Putamen (tissue), 1 donor: ENCODE measurements around the gene TREM2.

ENCODE experiments used
- DNase-seq: peaks from one replicate; pipeline ENCODE4 v3.0.0-alpha.2; 2016; ENCODE audit warnings: low spot score

TREM2 gene

GRCh38 chr6:41182069-41183034, 19.4 kb upstream of the TREM2 start:
- DNase-seq: peak; percentile 27

GRCh38 chr6:41181566-41181965, 18.6 kb upstream of the TREM2 start:
- no peak for DNase-seq

- no peak for DNase-seq
These were observed 16.2 kb upstream of the TREM2 start for GRCh38 chr6:41179163-41179562.

- DNase-seq: no peak
These were observed 14.8 kb upstream of the TREM2 start for GRCh38 chr6:41177695-41178094.

- no peak for DNase-seq
These were observed 14.4 kb upstream of the TREM2 start for GRCh38 chr6:41177287-41177686.

GRCh38 chr6:41176189-41176588, 13.3 kb upstream of the TREM2 start:
- no peak for DNase-seq

GRCh38 chr6:41175084-41175483, 12.2 kb upstream of the TREM2 start:
- no peak for DNase-seq

- no peak for DNase-seq
These were observed 11.7 kb upstream of the TREM2 start for GRCh38 chr6:41174610-41175009.

GRCh38 chr6:41171908-41172307, 9.0 kb upstream of the TREM2 start:
- no peak for DNase-seq

- DNase-seq: no peak
These were observed 7.7 kb upstream of the TREM2 start for GRCh38 chr6:41170547-41171160.

GRCh38 chr6:41167173-41167963, 4.5 kb upstream of the TREM2 start:
- no peak for DNase-seq

- no peak for DNase-seq
These were observed 1.7 kb upstream of the TREM2 start for GRCh38 chr6:41164551-41165120.

GRCh38 chr6:41163419-41163717, 452 bp upstream of the TREM2 start:
- no peak for DNase-seq

GRCh38 chr6:41161851-41162552, 914 bp downstream of the TREM2 start:
- peak; percentile 44 for DNase-seq

- no peak for DNase-seq
These were observed 1.5 kb downstream of the TREM2 start for GRCh38 chr6:41161380-41161779.

- DNase-seq: no peak
These were observed 2.0 kb downstream of the TREM2 start for GRCh38 chr6:41160933-41161332.

- DNase-seq: no peak
These were observed 3.4 kb downstream of the TREM2 start for GRCh38 chr6:41159415-41160082.

- DNase-seq: peak; percentile 25
These were observed 5.6 kb downstream of the TREM2 start for GRCh38 chr6:41157323-41157722.

GRCh38 chr6:41156771-41157170, 6.1 kb downstream of the TREM2 start:
- DNase-seq: no peak

GRCh38 chr6:41156001-41156400, 6.9 kb downstream of the TREM2 start:
- no peak for DNase-seq

- DNase-seq: no peak
These were observed 7.6 kb downstream of the TREM2 start for GRCh38 chr6:41155132-41155805.
